Measurements from ENCODE around the gene CGB2. TPM values are rescaled to one million over a fixed set of nuclear protein-coding genes. Genes with fewer than 3 reads are reported as not detected.

The CGB2 gene
- total RNA-seq, 3 donors from 2014 or later (not counting 1 experiment from before 2014, with no cell fraction given): not detected

DNA sequence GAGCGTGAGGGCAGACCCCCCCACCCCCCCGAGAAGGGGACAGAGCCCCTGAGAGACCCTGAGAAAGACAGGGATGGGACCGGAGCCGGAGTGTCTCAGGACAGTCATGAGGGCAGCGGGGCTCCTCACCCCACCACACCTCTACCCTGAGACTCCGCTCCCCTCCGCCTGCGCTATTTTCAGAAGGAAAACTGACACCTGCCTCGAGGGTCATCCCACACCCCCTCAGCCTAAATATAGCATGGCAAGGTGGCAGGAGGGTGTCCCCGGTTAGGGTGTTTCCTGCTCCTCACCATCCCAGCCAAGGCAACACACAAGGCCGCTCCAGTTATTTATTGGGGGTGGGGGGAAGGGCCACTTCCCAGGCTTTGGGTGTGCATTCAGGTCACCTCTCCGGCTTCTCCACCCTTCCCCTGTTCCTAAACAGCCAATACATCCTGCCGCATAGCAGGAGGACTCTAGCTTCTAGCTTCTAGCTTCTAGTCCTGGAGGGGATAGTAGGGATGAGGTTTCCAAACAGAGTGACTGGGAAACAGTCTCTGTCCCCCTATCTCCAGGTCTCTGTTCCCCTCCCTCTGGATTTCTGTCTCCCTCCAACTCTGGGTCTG, 34.3 kb downstream of the CGB2 start:
- ATAC-seq: no peak
- intact Hi-C loops (cut with micrococcal nuclease): no loop called here
- Mint-ChIP-seq H3K4me3 (no peak overlapping the region), H3K36me3 (no peaks in the 10 kb centered on the region), H3K4me1 (no peaks in the 10 kb centered on the region), H3K27me3 (ENCODE audit: low read depth in 2 of 2) (peaks cover 47 to 53% of the 10 kb centered on the region in 2 donors), H3K27ac (no peak overlapping the region), H3K9me3 (no peaks in the 10 kb centered on the region)
- Histone ChIP-seq H3K27me3 (ENCODE audit: control insufficient read depth, insufficient read depth, low read length) (peaks cover 11% of the 10 kb centered on the region), H3K4me3 (ENCODE audit: low read length) (no peak overlapping the region), H3K4me1 (ENCODE audit: control insufficient read depth, insufficient read depth, low read length) (no peaks in the 10 kb centered on the region), H3K36me3 (ENCODE audit: control insufficient read depth, insufficient read depth, low read length) (no peaks in the 10 kb centered on the region), H3K27ac (ENCODE audit: low read length) (no peak overlapping the region), H3K9me3 (ENCODE audit: control insufficient read depth, insufficient read depth, low read length) (no peaks in the 10 kb centered on the region)
- TF ChIP-seq CTCF (IDR thresholded peaks at IDR 0.05): no peak
- no peak for DNase-seq
- WGBS (ENCODE audit: insufficient coverage): 63% methylated on average over 8 of the region's 13 CpGs

- peaks cover under 1% of the 10 kb centered on the region in 2 donors for H3K4me1 Mint-ChIP-seq
- Histone ChIP-seq H3K27me3 (ENCODE audit: control insufficient read depth, insufficient read depth, low read length) (peaks cover 11% of the 10 kb centered on the region), H3K9me3 (ENCODE audit: control insufficient read depth, insufficient read depth, low read length) (no peaks in the 10 kb centered on the region), H3K4me1 (ENCODE audit: control insufficient read depth, insufficient read depth, low read length) (no peaks in the 10 kb centered on the region), H3K4me3 (ENCODE audit: low read length) (no peak overlapping the region), H3K27ac (ENCODE audit: low read length) (no peak overlapping the region), H3K36me3 (ENCODE audit: control insufficient read depth, insufficient read depth, low read length) (no peaks in the 10 kb centered on the region)
- H3K36me3 Mint-ChIP-seq: no peaks in the 10 kb centered on the region
- WGBS (ENCODE audit: insufficient coverage): 68% methylated on average over 3 of the region's 3 CpGs
- H3K9me3 Mint-ChIP-seq: no peaks in the 10 kb centered on the region
- no peak overlapping the region for H3K27ac Mint-ChIP-seq
- H3K27me3 Mint-ChIP-seq (ENCODE audit: low read depth in 2 of 2): peaks cover 51 to 53% of the 10 kb centered on the region in 2 donors
- intact Hi-C loops (cut with micrococcal nuclease): no loop called here
- DNase-seq (no peak), ATAC-seq (no peak)
- no peak for TF ChIP-seq CTCF (IDR thresholded peaks at IDR 0.05)
- H3K4me3 Mint-ChIP-seq: no peak overlapping the region
These were observed 35.9 kb downstream of the CGB2 start for GRCh38 chr19:49067554-49067953.

- Histone ChIP-seq H3K27me3 (ENCODE audit: control insufficient read depth, insufficient read depth, low read length) (peaks cover 24% of the 10 kb centered on the region), H3K4me1 (ENCODE audit: control insufficient read depth, insufficient read depth, low read length) (peaks cover 6% of the 10 kb centered on the region), H3K4me3 (ENCODE audit: low read length) (no peak overlapping the region), H3K27ac (ENCODE audit: low read length) (no peak overlapping the region), H3K36me3 (ENCODE audit: control insufficient read depth, insufficient read depth, low read length) (no peaks in the 10 kb centered on the region), H3K9me3 (ENCODE audit: control insufficient read depth, insufficient read depth, low read length) (no peaks in the 10 kb centered on the region)
- Mint-ChIP-seq H3K4me3 (no peak overlapping the region), H3K27ac (no peak overlapping the region), H3K36me3 (no peaks in the 10 kb centered on the region), H3K27me3 (ENCODE audit: low read depth in 2 of 2) (peaks cover 65 to 67% of the 10 kb centered on the region in 2 donors), H3K9me3 (no peaks in the 10 kb centered on the region), H3K4me1 (peaks cover 8 to 12% of the 10 kb centered on the region in 2 donors)
- intact Hi-C loops (cut with micrococcal nuclease): no loop called here
- ATAC-seq (no peak), DNase-seq (no peak)
- 94% methylated on average over 9 of the region's 9 CpGs for WGBS (ENCODE audit: insufficient coverage)
- TF ChIP-seq CTCF (IDR thresholded peaks at IDR 0.05): no peak
These were observed 37.3 kb downstream of the CGB2 start for GRCh38 chr19:49069026-49069425.

- peaks cover 66 to 72% of the 10 kb centered on the region in 2 donors for H3K27me3 Mint-ChIP-seq (ENCODE audit: low read depth in 2 of 2)
- H3K4me1 Mint-ChIP-seq: peaks cover 8 to 17% of the 10 kb centered on the region in 2 donors
- no peak for TF ChIP-seq CTCF (IDR thresholded peaks at IDR 0.05)
- Histone ChIP-seq H3K27me3 (ENCODE audit: control insufficient read depth, insufficient read depth, low read length) (peaks cover 27% of the 10 kb centered on the region), H3K27ac (ENCODE audit: low read length) (no peak overlapping the region), H3K36me3 (ENCODE audit: control insufficient read depth, insufficient read depth, low read length) (no peaks in the 10 kb centered on the region), H3K4me3 (ENCODE audit: low read length) (no peak overlapping the region), H3K9me3 (ENCODE audit: control insufficient read depth, insufficient read depth, low read length) (no peaks in the 10 kb centered on the region), H3K4me1 (ENCODE audit: control insufficient read depth, insufficient read depth, low read length) (peaks cover 6% of the 10 kb centered on the region)
- no peaks in the 10 kb centered on the region for H3K36me3 Mint-ChIP-seq
- 97% methylated on average over 21 of the region's 21 CpGs for WGBS (ENCODE audit: insufficient coverage)
- ATAC-seq: no peak
- H3K9me3 Mint-ChIP-seq: no peaks in the 10 kb centered on the region
- H3K4me3 Mint-ChIP-seq: peak overlapping the region; percentile 30
- intact Hi-C loops (cut with micrococcal nuclease): no loop called here
- no peak overlapping the region for H3K27ac Mint-ChIP-seq
- no peak for DNase-seq
These were observed 38.7 kb downstream of the CGB2 start for GRCh38 chr19:49070416-49070815.

Measured in natural killer cell (primary cell).